Kidney epithelial cell (primary cell): Measurements from ENCODE around the gene MARS1. TPM values are rescaled to one million over a fixed set of nuclear protein-coding genes. Genes with fewer than 3 reads are reported as not detected.
A peak's percentile ranks its signal among the peaks of the same experiment; 100 is the strongest.

Experiments
- DNase-seq: peaks from one replicate; pipeline ENCODE4 v3.0.0-alpha.2; 2010; ENCODE audit warnings: low read depth
- H3K27me3 ChIP-seq: 2 replicates; pipeline ENCODE4 v1.6.0; 2011; ENCODE audit warnings: low read length; ENCODE audit not compliant: control insufficient read depth, insufficient read depth
- H3K36me3 ChIP-seq: 2 replicates; pipeline ENCODE4 v1.5.1; 2011; ENCODE audit warnings: low read length; ENCODE audit not compliant: control insufficient read depth, insufficient read depth
- H3K4me3 ChIP-seq: 2 replicates; pipeline ENCODE4 v1.5.1; 2011; ENCODE audit warnings: low read depth, mild to moderate bottlenecking, control low read depth, low read length
- CTCF ChIP-seq: IDR thresholded peaks from 2 replicates; pipeline ENCODE4 v1.5.1; 2011; ENCODE audit warnings: mild to moderate bottlenecking, moderate library complexity, low read length, control low read depth, inconsistent platforms; ENCODE audit not compliant: insufficient read depth, poor library complexity, severe bottlenecking
- total RNA-seq: library from RNA; depleted of rRNA; stranded (reverse); fragments of >200 nt; gene quantifications from 2 replicates; pipeline ENCODE4 v1.2.3, GENCODE V29; 2015

Gene MARS1
- total RNA-seq, 1 donor from 2014 or later, result 268 TPM

GRCh38 chr12:57473392-57473791 lies 14.5 kb upstream of the MARS1 start:
- no peak for TF ChIP-seq CTCF
- DNase-seq, result no peak
- H3K36me3 ChIP-seq, result no peaks in the 10 kb centered on the region
- peaks cover 68% of the 10 kb centered on the region for H3K27me3 ChIP-seq
- no peak overlapping the region for H3K4me3 ChIP-seq

GRCh38 chr12:57473886-57474285 lies 14.0 kb upstream of the MARS1 start:
- no peak for TF ChIP-seq CTCF
- no peaks in the 10 kb centered on the region for H3K36me3 ChIP-seq
- no peak for DNase-seq
- no peak overlapping the region for H3K4me3 ChIP-seq
- peaks cover 68% of the 10 kb centered on the region for H3K27me3 ChIP-seq

- DNase-seq, result no peak
- Histone ChIP-seq H3K36me3 (no peaks in the 10 kb centered on the region), H3K27me3 (peaks cover 63% of the 10 kb centered on the region), H3K4me3 (no peak overlapping the region)
- no peak for TF ChIP-seq CTCF
Measured at GRCh38 chr12:57474430-57474829, 13.4 kb upstream of the MARS1 start.

- DNase-seq, result no peak
- TF ChIP-seq CTCF, result no peak
- Histone ChIP-seq H3K36me3 (no peaks in the 10 kb centered on the region), H3K27me3 (peaks cover 63% of the 10 kb centered on the region), H3K4me3 (no peak overlapping the region)
Measured at GRCh38 chr12:57474862-57475261, 13.0 kb upstream of the MARS1 start.

- no peaks in the 10 kb centered on the region for H3K36me3 ChIP-seq
- H3K27me3 ChIP-seq, result peaks cover 60% of the 10 kb centered on the region
Measured at GRCh38 chr12:57475271-57476161, 12.4 kb upstream of the MARS1 start.

More at GRCh38 chr12:57475271-57476161, 12.4 kb upstream of the MARS1 start:
- no peak for TF ChIP-seq CTCF
- DNase-seq, result no peak
- peak overlapping the region; percentile 17 for H3K4me3 ChIP-seq
